H1 (cell line): ENCODE results near the gene CACNB4. TPM values are rescaled to one million over a fixed set of nuclear protein-coding genes. Genes with fewer than 3 reads are reported as not detected.
"Not testable (repeated sequence)": the region's sequence is repeated elsewhere in the genome, so short reads cannot be mapped to it uniquely, and the experiment has no call there.

ENCODE experiments used
- CTCF ChIA-PET: fragments of 300-600 bp; sonication (Branson Sonifier 250); formaldehyde crosslinking; loops from one replicate; lab custom pipeline; 2021; ENCODE audit not compliant: partially characterized antibody; lab: Charles Lee
- POLR2A ChIA-PET: fragments of 300-600 bp; sonication (Branson Sonifier 250); formaldehyde crosslinking; loops from one replicate; lab custom pipeline; 2021; ENCODE audit warnings: inconsistent platforms; ENCODE audit not compliant: partially characterized antibody; lab: Charles Lee
- DNase-seq, 2 experiments: peaks; one replicate each; pipeline versions ENCODE4 v3.0.0 to v3.0.0-alpha.2; 2010 to 2022; ENCODE audit warnings: low spot score in 2 of 2, low read depth in 1 of 2, mixed read lengths in 1 of 2
- FAIRE-seq: peaks from 2 replicates; lab custom pipeline; 2011; peaks lifted over from hg19 to GRCh38; lab: Jason Lieb, UNC
- H2AFZ ChIP-seq: 2 replicates; pipeline ENCODE4 v1.8.1; 2012; ENCODE audit warnings: low read length, inconsistent platforms
- H2AK5ac ChIP-seq: 2 replicates; pipeline ENCODE4 v1.6.1; 2013; ENCODE audit warnings: low read depth, low read length
- H2BK120ac ChIP-seq: replicated peaks from 2 replicates; pipeline ENCODE3; 2013; ENCODE audit warnings: low read depth, low read length, inconsistent platforms
- H2BK12ac ChIP-seq: 2 replicates; pipeline ENCODE4 v1.6.1; 2013; ENCODE audit warnings: low read depth, low read length
- H2BK15ac ChIP-seq: 2 replicates; pipeline ENCODE4 v1.6.1; 2013; ENCODE audit warnings: low read length
- H2BK20ac ChIP-seq: 2 replicates; pipeline ENCODE4 v1.6.1; 2013; ENCODE audit warnings: low read length
- H2BK5ac ChIP-seq: 2 replicates; pipeline ENCODE4 v1.6.1; 2013; ENCODE audit warnings: low read depth, low read length
- H3K14ac ChIP-seq: 2 replicates; pipeline ENCODE4 v1.6.1; 2013; ENCODE audit warnings: inconsistent platforms; ENCODE audit not compliant: insufficient read length
- H3K18ac ChIP-seq: 2 replicates; pipeline ENCODE4 v1.6.1; 2013; ENCODE audit warnings: low read length; ENCODE audit errors: extremely low read depth
- H3K23ac ChIP-seq: 2 replicates; pipeline ENCODE4 v1.6.1; 2013; ENCODE audit warnings: inconsistent platforms; ENCODE audit not compliant: insufficient read length
- H3K23me2 ChIP-seq: 2 replicates; pipeline ENCODE4 v1.6.1; 2013; ENCODE audit warnings: low read depth, low read length
- H3K27ac ChIP-seq: 2 replicates; pipeline ENCODE4 v1.6.1; 2011; ENCODE audit warnings: low read depth, low read length, inconsistent platforms
- H3K27me3 ChIP-seq, 4 experiments: replicated peaks in 1 of 4; 1 replicate in 1 of 4; 2 replicates in 3 of 4; pipeline versions ENCODE4 v1.6.1 to v1.8.1; 2011 to 2013; ENCODE audit warnings: low read length in 3 of 4, mild to moderate bottlenecking in 3 of 4, inconsistent platforms in 2 of 4, mixed read lengths in 2 of 4, moderate library complexity in 1 of 4; ENCODE audit not compliant: control insufficient read depth in 3 of 4, insufficient read depth in 3 of 4; ENCODE audit errors: extremely low read depth in 1 of 4
- H3K36me3 ChIP-seq, 4 experiments: 2 replicates each; pipeline versions ENCODE4 v1.6.1 to v1.8.1; 2011 to 2013; ENCODE audit warnings: mild to moderate bottlenecking in 4 of 4, low read length in 3 of 4, moderate library complexity in 2 of 4, control low read depth in 1 of 4, inconsistent platforms in 1 of 4; ENCODE audit not compliant: insufficient read depth in 4 of 4, control insufficient read depth in 2 of 4
- H3K4ac ChIP-seq: replicated peaks from 2 replicates; pipeline ENCODE3; 2013; ENCODE audit warnings: low read length, low read depth, mixed read lengths, inconsistent platforms; ENCODE audit not compliant: insufficient read length
- H3K4me1 ChIP-seq, 4 experiments: replicated peaks in 1 of 4; 1 replicate in 1 of 4; 2 replicates in 3 of 4; pipeline versions ENCODE4 v1.6.1 to v1.8.1; 2011 to 2013; ENCODE audit warnings: low read length in 3 of 4, inconsistent platforms in 2 of 4, mixed read lengths in 1 of 4; ENCODE audit not compliant: insufficient read depth in 4 of 4, control insufficient read depth in 3 of 4
- H3K4me2 ChIP-seq, 2 experiments: 2 replicates each; pipeline versions ENCODE4 v1.6.1 to v1.8.1; 2011 to 2013; ENCODE audit warnings: low read depth in 2 of 2, low read length in 2 of 2, control low read depth in 1 of 2, inconsistent platforms in 1 of 2, mild to moderate bottlenecking in 1 of 2; ENCODE audit not compliant: insufficient read depth in 1 of 2
- H3K4me3 ChIP-seq, 4 experiments: fragments of 200-600, 300-600 bp in 1 of 4; sonication (generic), shearing (Covaris generic), sonication (Bioruptor Twin) in 1 of 4; 2 replicates each; pipeline versions ENCODE4 v1.5.1 to v1.8.1; 2011 to 2016; ENCODE audit warnings: low read length in 4 of 4, low read depth in 3 of 4, control low read depth in 2 of 4, inconsistent platforms in 2 of 4, mild to moderate bottlenecking in 2 of 4, mixed read lengths in 1 of 4, moderate library complexity in 1 of 4; ENCODE audit not compliant: insufficient read depth in 2 of 4; ENCODE audit errors: extremely low read depth in 1 of 4
- H3K56ac ChIP-seq: replicated peaks from 2 replicates; pipeline ENCODE3; 2013; ENCODE audit warnings: low read depth, mild to moderate bottlenecking, mixed read lengths, low read length, inconsistent platforms; ENCODE audit not compliant: insufficient read length
- H3K79me1 ChIP-seq: 2 replicates; pipeline ENCODE4 v1.6.1; 2013; ENCODE audit warnings: low read depth, low read length, control low read depth
- H3K79me2 ChIP-seq, 2 experiments: 2 replicates each; pipeline versions ENCODE4 v1.6.1 to v1.8.1; 2012 to 2013; ENCODE audit warnings: low read length in 2 of 2, mild to moderate bottlenecking in 2 of 2, inconsistent platforms in 1 of 2; ENCODE audit not compliant: insufficient read depth in 2 of 2, control insufficient read depth in 1 of 2
- H3K9ac ChIP-seq, 4 experiments: replicated peaks in 1 of 4; 1 replicate in 1 of 4; 2 replicates in 3 of 4; pipeline versions ENCODE4 v1.6.1 to v1.8.1; 2011 to 2013; ENCODE audit warnings: low read depth in 3 of 4, low read length in 3 of 4, control low read depth in 2 of 4, mild to moderate bottlenecking in 2 of 4, moderate library complexity in 2 of 4, inconsistent platforms in 1 of 4; ENCODE audit errors: extremely low read depth in 1 of 4
- H3K9me3 ChIP-seq, 2 experiments: 2 replicates each; pipeline versions ENCODE4 v1.6.1 to v1.8.1; 2012 to 2013; ENCODE audit warnings: mild to moderate bottlenecking in 2 of 2, moderate library complexity in 2 of 2, control low read depth in 1 of 2, inconsistent platforms in 1 of 2, low read depth in 1 of 2, low read length in 1 of 2, mixed read lengths in 1 of 2; ENCODE audit not compliant: insufficient read depth in 2 of 2
- H4K20me1 ChIP-seq, 2 experiments: replicated peaks in 1 of 2; 2 replicates each; pipeline versions ENCODE3 to v1.8.1; 2011 to 2013; ENCODE audit warnings: inconsistent platforms in 2 of 2, low read length in 2 of 2, mild to moderate bottlenecking in 1 of 2; ENCODE audit not compliant: insufficient read depth in 2 of 2, control insufficient read depth in 1 of 2
- H4K5ac ChIP-seq: 2 replicates; pipeline ENCODE4 v1.6.1; 2013; ENCODE audit warnings: low read length, low read depth, mixed read lengths, inconsistent platforms; ENCODE audit not compliant: insufficient read length
- H4K8ac ChIP-seq: 2 replicates; pipeline ENCODE4 v1.8.0; 2013; ENCODE audit warnings: mild to moderate bottlenecking, moderate library complexity, low read length, inconsistent platforms; ENCODE audit not compliant: insufficient read depth; ENCODE audit errors: extremely low read depth
- H4K91ac ChIP-seq: replicated peaks from 2 replicates; pipeline ENCODE3; 2013; ENCODE audit warnings: low read length, mixed read lengths, inconsistent platforms; ENCODE audit not compliant: insufficient read length
- WGBS, 2 experiments: shearing (Covaris generic) in 1 of 2; methylation state at CpG; one replicate each; pipeline versions ENCODE4 v1.1.6 to v1.1.7; 2013 to 2015; ENCODE audit warnings: low lambda C conversion rate in 2 of 2, mixed read lengths in 2 of 2, inconsistent platforms in 1 of 2, low coverage in 1 of 2, missing lambda C conversion rate in 1 of 2; ENCODE audit not compliant: insufficient replicate concordance in 2 of 2, insufficient coverage in 1 of 2, insufficient read length in 1 of 2; ENCODE audit errors: extremely low coverage in 1 of 2, missing lambda C conversion rate in 1 of 2; 5-methylcytosine and 5-hydroxymethylcytosine counted together
- polyA plus RNA-seq, 7 experiments: library from polyadenylated mRNA; depleted of rRNA in 3 of 7; stranded (reverse) in 5 of 7; unstranded in 2 of 7; fragments of >200 nt in 5 of 7; fragments of 200-250 nt in 2 of 7; gene quantifications; 1 replicate in 5 of 7; 2 replicates in 1 of 7; 4 replicates in 1 of 7; pipeline versions ENCODE4 v1.2.1 to v1.2.3, GENCODE V29; 2011 to 2013; ENCODE audit warnings: missing spikeins in 2 of 7, mixed read lengths in 2 of 7
- total RNA-seq: library from RNA; stranded (reverse); fragmentation: NEBNext Ultra II Directional; extraction: Animal tissue kit (Norgen Biotek cat#: 25700); gene quantifications from 2 replicates; pipeline ENCODE4 v1.2.1, GENCODE V29; 2021

Gene CACNB4
- total and polyA plus RNA-seq, 2 of the 8 experiments (the other 6 are each of a cell fraction or from before 2014, with no cell fraction given) = 2.0 to 4.0 TPM

DNA sequence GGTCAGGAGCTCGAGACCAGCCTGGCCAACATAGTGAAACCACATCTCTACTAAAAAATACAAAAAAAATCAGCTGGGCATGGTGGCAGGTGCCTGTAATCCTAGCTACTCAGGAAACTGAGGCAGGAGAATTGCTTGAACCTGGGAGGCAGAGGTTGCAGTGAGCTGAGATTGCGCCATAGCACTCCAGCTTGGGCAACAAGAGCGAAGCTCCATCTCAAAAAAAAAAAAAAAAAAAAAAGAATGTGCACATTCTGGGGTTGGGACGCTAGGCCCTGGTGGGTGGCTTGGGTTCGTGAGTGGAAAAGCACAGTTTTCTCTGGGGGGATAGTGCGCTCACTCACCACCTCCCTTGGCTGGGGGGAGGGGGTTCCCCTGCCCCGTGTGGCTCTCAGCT is 183.2 kb downstream of the CACNB4 start:
- not testable (repeated sequence) for H3K27me3 ChIP-seq, H3K9ac ChIP-seq, H2BK20ac ChIP-seq, H3K56ac ChIP-seq, H2AFZ ChIP-seq, H3K4me3 ChIP-seq, H4K8ac ChIP-seq, H2AK5ac ChIP-seq, H3K27ac ChIP-seq, H3K79me1 ChIP-seq, H3K14ac ChIP-seq, H2BK15ac ChIP-seq, H4K91ac ChIP-seq, H4K20me1 ChIP-seq, H2BK5ac ChIP-seq, FAIRE-seq, H3K9me3 ChIP-seq, H3K4me1 ChIP-seq, H2BK12ac ChIP-seq, H3K4me2 ChIP-seq, H3K23ac ChIP-seq, H3K4ac ChIP-seq, H2BK120ac ChIP-seq, H4K5ac ChIP-seq, H3K36me3 ChIP-seq, DNase-seq, H3K79me2 ChIP-seq, H3K18ac ChIP-seq, H3K23me2 ChIP-seq
- ChIA-PET CTCF (interaction anchor here (0.6 to 1.2 kb wide), 4 partner anchors 9 to 30 kb away, joined by 3 to 4 read pairs (median 3); no protein-coding TSS in a partner anchor), POLR2A (interaction anchor here (1.3 kb wide), 1 partner anchor 9 kb away, joined by 3 read pairs; no protein-coding TSS in a partner anchor)
- WGBS, 2 experiments = 90% methylated on average over 5 of the region's 7 CpGs; no CpG with 5 or more reads in 1 of the 2 experiments
